ENCODE measurements around the gene ELSPBP1.

ELSPBP1 gene

GRCh38 chr19:48010932-48011758, 16.7 kb downstream of the ELSPBP1 start:
- no peak overlapping the region for H3K9ac ChIP-seq (ENCODE audit: low read depth, low read length, poor library complexity)
- no peak overlapping the region for H2BK5ac ChIP-seq (ENCODE audit: low read length)
- no peak overlapping the region for H3K14ac ChIP-seq (ENCODE audit: low read length)
- no peak overlapping the region for H3K4me2 ChIP-seq (ENCODE audit: insufficient read depth, low read length, poor library complexity, severe bottlenecking)
- H4K8ac ChIP-seq (ENCODE audit: low read depth, low read length), result no peak overlapping the region
- no peak overlapping the region for H3K4me3 ChIP-seq (ENCODE audit: low read length in 2 of 2)
- H2BK15ac ChIP-seq (ENCODE audit: low read length), result no peak overlapping the region
- H2BK12ac ChIP-seq (ENCODE audit: low read length), result no peak overlapping the region
- H3K79me1 ChIP-seq (ENCODE audit: low read depth, low read length), result no peaks in the 10 kb centered on the region
- no peak overlapping the region for H2BK120ac ChIP-seq (ENCODE audit: low read depth, low read length)
- no peak overlapping the region for H3K18ac ChIP-seq (ENCODE audit: low read length)
- no peaks in the 10 kb centered on the region for H3K9me3 ChIP-seq (replicated peaks in 1 of 2; ENCODE audit: control insufficient read depth in 2 of 2, insufficient read depth in 1 of 2, low read depth in 1 of 2, low read length in 2 of 2)
- DNase-seq (ENCODE audit: low spot score), result no peak
- H2AFZ ChIP-seq (ENCODE audit: low read length), result no peak overlapping the region
- H3K27ac ChIP-seq (replicated peaks; ENCODE audit: low read length), result no peak overlapping the region
- H2AK5ac ChIP-seq (ENCODE audit: low read depth, low read length), result no peak overlapping the region
- H3K23ac ChIP-seq (ENCODE audit: low read depth, low read length, poor library complexity), result no peak overlapping the region
- no CpG with 5 or more reads among the region's 11 CpGs for WGBS, 2 donors (ENCODE audit: extremely low coverage in 2 of 2, insufficient read length in 2 of 2, insufficient replicate concordance in 1 of 2)
- H3K27me3 ChIP-seq (ENCODE audit: control insufficient read depth in 3 of 3, insufficient read depth in 3 of 3, low read depth in 1 of 3, low read length in 3 of 3), result no peaks in the 10 kb centered on the region
- no peaks in the 10 kb centered on the region for H3K4me1 ChIP-seq (ENCODE audit: control insufficient read depth in 2 of 2, insufficient read depth in 1 of 2, low read depth in 1 of 2, low read length in 2 of 2)
- no peaks in the 10 kb centered on the region for H3K36me3 ChIP-seq (replicated peaks in 1 of 2; ENCODE audit: control insufficient read depth in 2 of 2, insufficient read depth in 2 of 2, low read length in 2 of 2)
- H4K91ac ChIP-seq (ENCODE audit: low read depth, low read length, poor library complexity), result no peak overlapping the region
- no peak overlapping the region for H3K4ac ChIP-seq (ENCODE audit: low read length)

GRCh38 chr19:48020686-48021085, 26.3 kb downstream of the ELSPBP1 start:
- Histone ChIP-seq H2BK15ac (ENCODE audit: low read length) (no peak overlapping the region), H2BK5ac (ENCODE audit: low read length) (no peak overlapping the region), H3K23ac (ENCODE audit: low read depth, low read length, poor library complexity) (no peak overlapping the region), H3K4me2 (ENCODE audit: insufficient read depth, low read length, poor library complexity, severe bottlenecking) (no peak overlapping the region), H4K8ac (ENCODE audit: low read depth, low read length) (no peak overlapping the region), H3K4me3 (ENCODE audit: low read length in 2 of 2) (no peak overlapping the region), H3K9me3 (replicated peaks in 1 of 2; ENCODE audit: control insufficient read depth in 2 of 2, insufficient read depth in 1 of 2, low read depth in 1 of 2, low read length in 2 of 2) (no peaks in the 10 kb centered on the region), H3K4me1 (ENCODE audit: control insufficient read depth in 2 of 2, insufficient read depth in 1 of 2, low read depth in 1 of 2, low read length in 2 of 2) (no peaks in the 10 kb centered on the region), H3K9ac (ENCODE audit: low read depth, low read length, poor library complexity) (no peak overlapping the region), H4K91ac (ENCODE audit: low read depth, low read length, poor library complexity) (no peak overlapping the region), H2AK5ac (ENCODE audit: low read depth, low read length) (no peak overlapping the region), H2AFZ (ENCODE audit: low read length) (no peak overlapping the region), H3K14ac (ENCODE audit: low read length) (no peak overlapping the region), H3K27me3 (ENCODE audit: control insufficient read depth in 3 of 3, insufficient read depth in 3 of 3, low read depth in 1 of 3, low read length in 3 of 3) (peaks cover 0 to 4% (median 0%) of the 10 kb centered on the region in 3 experiments), H3K27ac (replicated peaks; ENCODE audit: low read length) (no peak overlapping the region), H3K18ac (ENCODE audit: low read length) (no peak overlapping the region), H2BK120ac (ENCODE audit: low read depth, low read length) (no peak overlapping the region), H2BK12ac (ENCODE audit: low read length) (no peak overlapping the region), H3K79me1 (ENCODE audit: low read depth, low read length) (no peaks in the 10 kb centered on the region), H3K4ac (ENCODE audit: low read length) (no peak overlapping the region), H3K36me3 (replicated peaks in 1 of 2; ENCODE audit: control insufficient read depth in 2 of 2, insufficient read depth in 2 of 2, low read length in 2 of 2) (peaks cover 0 to 2% of the 10 kb centered on the region in 2 donors)
- no CpG with 5 or more reads among the region's 3 CpGs for whole genome bisulfite sequencing, 2 donors (ENCODE audit: extremely low coverage in 2 of 2, insufficient read length in 2 of 2, insufficient replicate concordance in 1 of 2)
- no peak for DNase-seq (ENCODE audit: low spot score)

GRCh38 chr19:48023011-48023410, 28.6 kb downstream of the ELSPBP1 start:
- H2BK120ac ChIP-seq (ENCODE audit: low read depth, low read length), result no peak overlapping the region
- no peak overlapping the region for H4K91ac ChIP-seq (ENCODE audit: low read depth, low read length, poor library complexity)
- H3K9ac ChIP-seq (ENCODE audit: low read depth, low read length, poor library complexity), result no peak overlapping the region
- no peak overlapping the region for H3K27ac ChIP-seq (replicated peaks; ENCODE audit: low read length)
- H3K79me1 ChIP-seq (ENCODE audit: low read depth, low read length), result no peaks in the 10 kb centered on the region
- no peak overlapping the region for H3K23ac ChIP-seq (ENCODE audit: low read depth, low read length, poor library complexity)
- no peak overlapping the region for H4K8ac ChIP-seq (ENCODE audit: low read depth, low read length)
- no peak overlapping the region for H2AK5ac ChIP-seq (ENCODE audit: low read depth, low read length)
- peaks cover 0 to 4% (median 0%) of the 10 kb centered on the region in 3 experiments for H3K27me3 ChIP-seq (ENCODE audit: control insufficient read depth in 3 of 3, insufficient read depth in 3 of 3, low read depth in 1 of 3, low read length in 3 of 3)
- no peak overlapping the region for H2BK15ac ChIP-seq (ENCODE audit: low read length)
- no peak overlapping the region for H2BK12ac ChIP-seq (ENCODE audit: low read length)
- H3K4me1 ChIP-seq (ENCODE audit: control insufficient read depth in 2 of 2, insufficient read depth in 1 of 2, low read depth in 1 of 2, low read length in 2 of 2), result no peaks in the 10 kb centered on the region
- no peaks in the 10 kb centered on the region for H3K9me3 ChIP-seq (replicated peaks in 1 of 2; ENCODE audit: control insufficient read depth in 2 of 2, insufficient read depth in 1 of 2, low read depth in 1 of 2, low read length in 2 of 2)
- peaks cover 0 to 2% of the 10 kb centered on the region in 2 donors for H3K36me3 ChIP-seq (replicated peaks in 1 of 2; ENCODE audit: control insufficient read depth in 2 of 2, insufficient read depth in 2 of 2, low read length in 2 of 2)
- 100% methylated on average over 1 of the region's 2 CpGs; no CpG with 5 or more reads in 1 of the 2 donors for WGBS, 2 donors (ENCODE audit: extremely low coverage in 2 of 2, insufficient read length in 2 of 2, insufficient replicate concordance in 1 of 2)
- H3K4me2 ChIP-seq (ENCODE audit: insufficient read depth, low read length, poor library complexity, severe bottlenecking), result no peak overlapping the region
- H3K18ac ChIP-seq (ENCODE audit: low read length), result no peak overlapping the region
- DNase-seq (ENCODE audit: low spot score), result no peak
- no peak overlapping the region for H2AFZ ChIP-seq (ENCODE audit: low read length)
- H2BK5ac ChIP-seq (ENCODE audit: low read length), result no peak overlapping the region
- H3K4ac ChIP-seq (ENCODE audit: low read length), result no peak overlapping the region
- no peak overlapping the region for H3K14ac ChIP-seq (ENCODE audit: low read length)
- no peak overlapping the region for H3K4me3 ChIP-seq (ENCODE audit: low read length in 2 of 2)

- Histone ChIP-seq H2BK5ac (ENCODE audit: low read length) (no peak overlapping the region), H3K14ac (ENCODE audit: low read length) (no peak overlapping the region), H3K4me2 (ENCODE audit: insufficient read depth, low read length, poor library complexity, severe bottlenecking) (no peak overlapping the region), H3K18ac (ENCODE audit: low read length) (no peak overlapping the region), H3K36me3 (replicated peaks in 1 of 2; ENCODE audit: control insufficient read depth in 2 of 2, insufficient read depth in 2 of 2, low read length in 2 of 2) (peaks cover 0 to 2% of the 10 kb centered on the region in 2 donors), H2BK15ac (ENCODE audit: low read length) (no peak overlapping the region), H3K79me1 (ENCODE audit: low read depth, low read length) (no peaks in the 10 kb centered on the region), H3K9ac (ENCODE audit: low read depth, low read length, poor library complexity) (no peak overlapping the region), H3K4me3 (ENCODE audit: low read length in 2 of 2) (no peak overlapping the region), H4K8ac (ENCODE audit: low read depth, low read length) (no peak overlapping the region), H2AK5ac (ENCODE audit: low read depth, low read length) (no peak overlapping the region), H3K27ac (replicated peaks; ENCODE audit: low read length) (no peak overlapping the region), H2BK12ac (ENCODE audit: low read length) (no peak overlapping the region), H3K4ac (ENCODE audit: low read length) (no peak overlapping the region), H4K91ac (ENCODE audit: low read depth, low read length, poor library complexity) (no peak overlapping the region), H3K23ac (ENCODE audit: low read depth, low read length, poor library complexity) (no peak overlapping the region), H2AFZ (ENCODE audit: low read length) (no peak overlapping the region), H3K9me3 (replicated peaks in 1 of 2; ENCODE audit: control insufficient read depth in 2 of 2, insufficient read depth in 1 of 2, low read depth in 1 of 2, low read length in 2 of 2) (no peaks in the 10 kb centered on the region), H2BK120ac (ENCODE audit: low read depth, low read length) (no peak overlapping the region), H3K4me1 (ENCODE audit: control insufficient read depth in 2 of 2, insufficient read depth in 1 of 2, low read depth in 1 of 2, low read length in 2 of 2) (no peaks in the 10 kb centered on the region), H3K27me3 (ENCODE audit: control insufficient read depth in 3 of 3, insufficient read depth in 3 of 3, low read depth in 1 of 3, low read length in 3 of 3) (peaks cover 0 to 4% (median 0%) of the 10 kb centered on the region in 3 experiments)
- WGBS, 2 donors (ENCODE audit: extremely low coverage in 2 of 2, insufficient read length in 2 of 2, insufficient replicate concordance in 1 of 2), result no CpG with 5 or more reads among the region's 3 CpGs
- DNase-seq (ENCODE audit: low spot score), result no peak
Measured at GRCh38 chr19:48023518-48023917, 29.1 kb downstream of the ELSPBP1 start.

Data from neuronal stem cell (in vitro differentiated cells).